ENCODE results near the gene RNASE4. TPM values are rescaled to one million over a fixed set of nuclear protein-coding genes. Genes with fewer than 3 reads are reported as not detected.

The RNASE4 gene
- total and polyA plus RNA-seq, 10 of the 15 experiments (the other 5 are each of a cell fraction or from before 2014, with no cell fraction given) = 0.87 to 2.6 (median 1.3) TPM

DNA sequence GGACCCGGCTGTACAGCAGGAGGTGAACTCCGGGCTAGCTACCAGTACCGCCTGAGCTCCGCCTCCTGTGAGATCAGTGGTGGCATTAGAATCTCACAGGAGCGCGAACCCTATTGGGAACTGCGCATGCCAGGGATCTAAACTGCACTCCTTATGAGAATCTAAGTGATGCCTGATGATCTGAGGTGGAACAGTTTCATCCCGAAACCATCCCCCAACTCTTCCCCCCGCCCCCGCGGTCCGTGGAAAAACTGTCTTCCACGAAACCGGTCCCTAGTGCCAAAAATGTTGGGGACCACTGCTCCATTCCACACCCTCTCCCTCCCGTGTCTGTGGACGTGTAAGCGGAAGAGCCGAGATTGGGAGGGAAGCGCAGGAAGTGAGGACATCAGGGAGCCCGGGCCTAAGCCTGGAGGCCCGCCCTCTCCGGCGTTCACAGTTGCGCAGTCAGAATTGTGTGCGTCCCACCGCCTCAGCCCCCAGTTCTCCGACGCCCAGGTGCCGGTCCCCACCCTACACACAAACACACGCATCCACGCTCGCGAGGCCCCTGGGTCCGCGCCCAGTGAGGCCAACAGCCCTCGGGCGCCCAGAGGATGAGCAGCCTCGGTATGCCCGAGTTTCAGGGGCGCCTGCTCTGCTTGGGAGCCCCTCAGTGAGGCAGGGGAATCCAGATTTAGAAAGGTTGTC, 1.8 kb upstream of the RNASE4 start (continued):
- TF ChIP-seq RELA (IDR thresholded peaks at IDR 0.05; ENCODE audit: borderline replicate concordance, partially characterized antibody) = no peak
- peak; percentile 87 for TF ChIP-seq POLR2A (IDR thresholded peaks at IDR 0.05; ENCODE audit: low read depth, low read length)
- TF ChIP-seq MEF2B (IDR thresholded peaks at IDR 0.05; ENCODE audit: partially characterized antibody, poor library complexity, severe bottlenecking) = peak; percentile 37
- TF ChIP-seq CREM (IDR thresholded peaks at IDR 0.05; ENCODE audit: low read depth) = peak; percentile 63; the same call in 1 of the 2 replicates
- TF ChIP-seq ATF7 (IDR thresholded peaks at IDR 0.05; ENCODE audit: low read depth) = peak; percentile 57
- TF ChIP-seq ZNF384 (IDR thresholded peaks at IDR 0.05; ENCODE audit: borderline replicate concordance, low read depth, low read length) = no peak
- TF ChIP-seq BHLHE40 (IDR thresholded peaks at IDR 0.05; ENCODE audit: borderline replicate concordance in 1 of 2, low read depth in 2 of 2, low read length in 1 of 2) = peak in 1 of 2 experiments; percentile 47; a peak in 1 of 4 replicates
- TF ChIP-seq, protein P1, sequence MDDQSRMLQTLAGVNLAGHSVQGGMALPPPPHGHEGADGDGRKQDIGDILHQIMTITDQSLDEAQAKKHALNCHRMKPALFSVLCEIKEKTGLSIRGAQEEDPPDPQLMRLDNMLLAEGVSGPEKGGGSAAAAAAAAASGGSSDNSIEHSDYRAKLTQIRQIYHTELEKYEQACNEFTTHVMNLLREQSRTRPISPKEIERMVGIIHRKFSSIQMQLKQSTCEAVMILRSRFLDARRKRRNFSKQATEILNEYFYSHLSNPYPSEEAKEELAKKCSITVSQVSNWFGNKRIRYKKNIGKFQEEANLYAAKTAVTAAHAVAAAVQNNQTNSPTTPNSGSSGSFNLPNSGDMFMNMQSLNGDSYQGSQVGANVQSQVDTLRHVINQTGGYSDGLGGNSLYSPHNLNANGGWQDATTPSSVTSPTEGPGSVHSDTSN (IDR thresholded peaks at IDR 0.05; ENCODE audit: insufficient replicate concordance, low read depth, low read length) = no peak
- no peak for TF ChIP-seq CHD1 (IDR thresholded peaks at IDR 0.05; ENCODE audit: low read depth, low read length)
- TF ChIP-seq, protein P2, sequence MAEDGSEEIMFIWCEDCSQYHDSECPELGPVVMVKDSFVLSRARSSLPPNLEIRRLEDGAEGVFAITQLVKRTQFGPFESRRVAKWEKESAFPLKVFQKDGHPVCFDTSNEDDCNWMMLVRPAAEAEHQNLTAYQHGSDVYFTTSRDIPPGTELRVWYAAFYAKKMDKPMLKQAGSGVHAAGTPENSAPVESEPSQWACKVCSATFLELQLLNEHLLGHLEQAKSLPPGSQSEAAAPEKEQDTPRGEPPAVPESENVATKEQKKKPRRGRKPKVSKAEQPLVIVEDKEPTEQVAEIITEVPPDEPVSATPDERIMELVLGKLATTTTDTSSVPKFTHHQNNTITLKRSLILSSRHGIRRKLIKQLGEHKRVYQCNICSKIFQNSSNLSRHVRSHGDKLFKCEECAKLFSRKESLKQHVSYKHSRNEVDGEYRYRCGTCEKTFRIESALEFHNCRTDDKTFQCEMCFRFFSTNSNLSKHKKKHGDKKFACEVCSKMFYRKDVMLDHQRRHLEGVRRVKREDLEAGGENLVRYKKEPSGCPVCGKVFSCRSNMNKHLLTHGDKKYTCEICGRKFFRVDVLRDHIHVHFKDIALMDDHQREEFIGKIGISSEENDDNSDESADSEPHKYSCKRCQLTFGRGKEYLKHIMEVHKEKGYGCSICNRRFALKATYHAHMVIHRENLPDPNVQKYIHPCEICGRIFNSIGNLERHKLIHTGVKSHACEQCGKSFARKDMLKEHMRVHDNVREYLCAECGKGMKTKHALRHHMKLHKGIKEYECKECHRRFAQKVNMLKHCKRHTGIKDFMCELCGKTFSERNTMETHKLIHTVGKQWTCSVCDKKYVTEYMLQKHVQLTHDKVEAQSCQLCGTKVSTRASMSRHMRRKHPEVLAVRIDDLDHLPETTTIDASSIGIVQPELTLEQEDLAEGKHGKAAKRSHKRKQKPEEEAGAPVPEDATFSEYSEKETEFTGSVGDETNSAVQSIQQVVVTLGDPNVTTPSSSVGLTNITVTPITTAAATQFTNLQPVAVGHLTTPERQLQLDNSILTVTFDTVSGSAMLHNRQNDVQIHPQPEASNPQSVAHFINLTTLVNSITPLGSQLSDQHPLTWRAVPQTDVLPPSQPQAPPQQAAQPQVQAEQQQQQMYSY (CRISPR knock-in tag; IDR thresholded peaks at IDR 0.05) = no peak
- TF ChIP-seq ZNF622 (IDR thresholded peaks at IDR 0.05) = no peak
- TF ChIP-seq ZNF207 (IDR thresholded peaks at IDR 0.05; ENCODE audit: borderline replicate concordance) = no peak
- TF ChIP-seq WRNIP1 (IDR thresholded peaks at IDR 0.05; ENCODE audit: borderline replicate concordance, low read depth, low read length) = no peak
- peak; percentile 81 for TF ChIP-seq POLR2AphosphoS2 (IDR thresholded peaks at IDR 0.05; ENCODE audit: low read depth, low read length)
- TF ChIP-seq MXI1 (IDR thresholded peaks at IDR 0.05; ENCODE audit: low read depth, low read length) = no peak
- TF ChIP-seq SMAD5 (IDR thresholded peaks at IDR 0.05; ENCODE audit: low read depth) = peak; percentile 72; the same call in 1 of the 2 replicates
- TF ChIP-seq, protein P3, sequence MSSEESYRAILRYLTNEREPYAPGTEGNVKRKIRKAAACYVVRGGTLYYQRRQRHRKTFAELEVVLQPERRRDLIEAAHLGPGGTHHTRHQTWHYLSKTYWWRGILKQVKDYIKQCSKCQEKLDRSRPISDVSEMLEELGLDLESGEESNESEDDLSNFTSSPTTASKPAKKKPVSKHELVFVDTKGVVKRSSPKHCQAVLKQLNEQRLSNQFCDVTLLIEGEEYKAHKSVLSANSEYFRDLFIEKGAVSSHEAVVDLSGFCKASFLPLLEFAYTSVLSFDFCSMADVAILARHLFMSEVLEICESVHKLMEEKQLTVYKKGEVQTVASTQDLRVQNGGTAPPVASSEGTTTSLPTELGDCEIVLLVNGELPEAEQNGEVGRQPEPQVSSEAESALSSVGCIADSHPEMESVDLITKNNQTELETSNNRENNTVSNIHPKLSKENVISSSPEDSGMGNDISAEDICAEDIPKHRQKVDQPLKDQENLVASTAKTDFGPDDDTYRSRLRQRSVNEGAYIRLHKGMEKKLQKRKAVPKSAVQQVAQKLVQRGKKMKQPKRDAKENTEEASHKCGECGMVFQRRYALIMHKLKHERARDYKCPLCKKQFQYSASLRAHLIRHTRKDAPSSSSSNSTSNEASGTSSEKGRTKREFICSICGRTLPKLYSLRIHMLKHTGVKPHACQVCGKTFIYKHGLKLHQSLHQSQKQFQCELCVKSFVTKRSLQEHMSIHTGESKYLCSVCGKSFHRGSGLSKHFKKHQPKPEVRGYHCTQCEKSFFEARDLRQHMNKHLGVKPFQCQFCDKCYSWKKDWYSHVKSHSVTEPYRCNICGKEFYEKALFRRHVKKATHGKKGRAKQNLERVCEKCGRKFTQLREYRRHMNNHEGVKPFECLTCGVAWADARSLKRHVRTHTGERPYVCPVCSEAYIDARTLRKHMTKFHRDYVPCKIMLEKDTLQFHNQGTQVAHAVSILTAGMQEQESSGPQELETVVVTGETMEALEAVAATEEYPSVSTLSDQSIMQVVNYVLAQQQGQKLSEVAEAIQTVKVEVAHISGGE (CRISPR knock-in tag; IDR thresholded peaks at IDR 0.05) = no peak
- peak in 1 of 2 experiments; percentile 9; a peak in 1 of 3 replicates for TF ChIP-seq EGR1 (IDR thresholded peaks at IDR 0.05; ENCODE audit: borderline replicate concordance in 1 of 2, low read depth in 2 of 2, low read length in 2 of 2)
- TF ChIP-seq, protein P4, sequence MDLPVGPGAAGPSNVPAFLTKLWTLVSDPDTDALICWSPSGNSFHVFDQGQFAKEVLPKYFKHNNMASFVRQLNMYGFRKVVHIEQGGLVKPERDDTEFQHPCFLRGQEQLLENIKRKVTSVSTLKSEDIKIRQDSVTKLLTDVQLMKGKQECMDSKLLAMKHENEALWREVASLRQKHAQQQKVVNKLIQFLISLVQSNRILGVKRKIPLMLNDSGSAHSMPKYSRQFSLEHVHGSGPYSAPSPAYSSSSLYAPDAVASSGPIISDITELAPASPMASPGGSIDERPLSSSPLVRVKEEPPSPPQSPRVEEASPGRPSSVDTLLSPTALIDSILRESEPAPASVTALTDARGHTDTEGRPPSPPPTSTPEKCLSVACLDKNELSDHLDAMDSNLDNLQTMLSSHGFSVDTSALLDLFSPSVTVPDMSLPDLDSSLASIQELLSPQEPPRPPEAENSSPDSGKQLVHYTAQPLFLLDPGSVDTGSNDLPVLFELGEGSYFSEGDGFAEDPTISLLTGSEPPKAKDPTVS (IDR thresholded peaks at IDR 0.05; ENCODE audit: low read depth, low read length) = no peak
- peak; percentile 42; the same call in 1 of the 2 replicates for TF ChIP-seq DPF2 (IDR thresholded peaks at IDR 0.05)

Measured in GM12878 (cell line).